HepG2 (cell line): ENCODE data around the gene PAMR1. TPM values are rescaled to one million over a fixed set of nuclear protein-coding genes. Genes with fewer than 3 reads are reported as not detected.

ENCODE experiments used
- ATAC-seq: fragments of 200-7000 bp; cut with Tn5 transposase; 3 replicates; pipeline ENCODE4 v1.9.1; 2020; ENCODE audit warnings: mild to moderate bottlenecking, moderate library complexity
- BruUV-seq: library from RNA; stranded (reverse); fragments of 400-500 nt; replicated peaks from 2 replicates; lab custom pipeline; 2021; lab: Mats Ljungman, UMichigan
- CTCF ChIA-PET: fragments of 300-600 bp; formaldehyde crosslinking; extraction: SDS; loops from one replicate; lab custom pipeline; 2021; ENCODE audit warnings: low total read pairs, inconsistent platforms, low intra/inter-chr PET ratio; lab: Yijun Ruan, JAX
- POLR2A ChIA-PET: fragments of 350-600 bp; sonication (Branson Sonifier 250); formaldehyde crosslinking; loops from one replicate; lab custom pipeline; 2020; ENCODE audit warnings: antibody characterized with exemption, inconsistent platforms; lab: Yijun Ruan, JAX
- DNase-seq: peaks from one replicate; pipeline ENCODE4 v3.0.0-alpha.2; 2015; ENCODE audit warnings: low spot score
- FAIRE-seq: peaks from 3 replicates; lab custom pipeline; 2011; peaks lifted over from hg19 to GRCh38; lab: Jason Lieb, UNC
- H2AFZ ChIP-seq: one replicate; pipeline ENCODE4 v1.6.1; 2011; ENCODE audit warnings: low read length, inconsistent platforms
- H3K27ac ChIP-seq: fragments of 300-600 bp; 3 replicates; pipeline ENCODE4 v1.8.0; 2011; ENCODE audit warnings: mixed run types, mild to moderate bottlenecking, mixed read lengths, low read length, inconsistent platforms; ENCODE audit not compliant: insufficient read depth; ENCODE audit errors: extremely low read length
- H3K27me3 ChIP-seq, 2 experiments: fragments of 200-600 bp in 1 of 2; 2 replicates in 1 of 2; 3 replicates in 1 of 2; pipeline versions ENCODE4 v1.6.0 to v1.8.0; 2011; ENCODE audit warnings: low read length in 2 of 2, mild to moderate bottlenecking in 2 of 2, moderate library complexity in 2 of 2, inconsistent platforms in 1 of 2; ENCODE audit not compliant: insufficient read depth in 2 of 2, control insufficient read depth in 1 of 2
- H3K36me3 ChIP-seq, 2 experiments: fragments of 200-600 bp in 1 of 2; replicated peaks in 1 of 2; 2 replicates in 1 of 2; 3 replicates in 1 of 2; pipeline versions ENCODE4 v1.5.1 to v1.8.0; 2011; ENCODE audit warnings: low read length in 2 of 2, inconsistent platforms in 1 of 2; ENCODE audit not compliant: insufficient read depth in 2 of 2, control insufficient read depth in 1 of 2
- H3K4me1 ChIP-seq: 2 replicates; pipeline ENCODE4 v1.5.1; 2012; ENCODE audit warnings: low read length, inconsistent platforms; ENCODE audit not compliant: insufficient read depth
- H3K4me2 ChIP-seq: 2 replicates; pipeline ENCODE4 v1.6.0; 2011; ENCODE audit warnings: low read depth, low read length, inconsistent platforms
- H3K4me3 ChIP-seq, 3 experiments: fragments of 200-600 bp in 1 of 3; sonication (generic), shearing (Covaris generic) in 1 of 3; replicated peaks in 1 of 3; 2 replicates each; pipeline ENCODE4 v1.5.1; 2011 to 2016; ENCODE audit warnings: low read length in 3 of 3, inconsistent platforms in 2 of 3, low read depth in 2 of 3, mild to moderate bottlenecking in 2 of 3, control low read depth in 1 of 3, mixed read lengths in 1 of 3; ENCODE audit not compliant: insufficient read depth in 1 of 3
- H3K79me2 ChIP-seq: one replicate; pipeline ENCODE4 v1.6.1; 2011; ENCODE audit warnings: low read length, inconsistent platforms; ENCODE audit not compliant: insufficient read depth
- H3K9ac ChIP-seq: 2 replicates; pipeline ENCODE4 v1.6.0; 2011; ENCODE audit warnings: mild to moderate bottlenecking, low read depth, low read length, inconsistent platforms; ENCODE audit not compliant: insufficient read depth
- H3K9me3 ChIP-seq: 2 replicates; pipeline ENCODE4 v1.5.1; 2012; ENCODE audit warnings: mild to moderate bottlenecking, low read length
- H4K20me1 ChIP-seq: 2 replicates; pipeline ENCODE4 v1.6.0; 2011; ENCODE audit warnings: inconsistent platforms, mild to moderate bottlenecking, low read length, moderate library complexity; ENCODE audit not compliant: insufficient read depth
- ARNTL ChIP-seq: sonication (generic); formaldehyde crosslinking; IDR thresholded peaks from 2 replicates; pipeline ENCODE4 v1.4.0; 2020; ENCODE audit warnings: mild to moderate bottlenecking, missing genetic modification reagents
- EZH2 ChIP-seq: conservative IDR thresholded peaks from 2 replicates; pipeline ENCODE4 v1.6.1; 2012; ENCODE audit warnings: mild to moderate bottlenecking, low read depth, low read length, moderate library complexity
- HOXA5 ChIP-seq: sonication (generic); formaldehyde crosslinking; IDR thresholded peaks from 2 replicates; pipeline ENCODE4 v1.4.0; 2020; ENCODE audit warnings: missing genetic modification reagents
- KAT2B ChIP-seq: fragments of 150-350 bp; IDR thresholded peaks from 2 replicates; pipeline ENCODE4 v1.6.1; 2014; ENCODE audit warnings: low read depth, low read length, borderline replicate concordance
- MAFG ChIP-seq: sonication (generic); formaldehyde crosslinking; IDR thresholded peaks from 2 replicates; pipeline ENCODE4 v1.5.1; 2020; ENCODE audit warnings: mild to moderate bottlenecking, missing genetic modification reagents
- NR2F1 ChIP-seq, 2 experiments: fragments of 450-650 bp in 1 of 2; formaldehyde crosslinking in 1 of 2; IDR thresholded peaks; 2 replicates each; pipeline versions ENCODE4 v1.5.0 to v1.6.1; 2016 to 2020; ENCODE audit warnings: mild to moderate bottlenecking in 1 of 2, missing compliant biosample characterization in 1 of 2, missing genetic modification reagents in 1 of 2, moderate library complexity in 1 of 2
- TARDBP ChIP-seq: sonication (generic); formaldehyde crosslinking; IDR thresholded peaks from 2 replicates; pipeline ENCODE4 v1.8.0; 2022; ENCODE audit warnings: mild to moderate bottlenecking, missing genetic modification reagents
- ZFP36L2 ChIP-seq: sonication (generic); formaldehyde crosslinking; IDR thresholded peaks from 2 replicates; pipeline ENCODE4 v1.4.0; 2020; ENCODE audit warnings: missing genetic modification reagents
- ZFP90 ChIP-seq: sonication (generic); formaldehyde crosslinking; IDR thresholded peaks from 2 replicates; pipeline ENCODE4 v1.8.0; 2022; ENCODE audit warnings: missing genetic modification reagents, mild to moderate bottlenecking, inconsistent platforms, borderline replicate concordance
- ZKSCAN1 ChIP-seq: fragments of 150-350 bp; IDR thresholded peaks from 2 replicates; pipeline ENCODE4 v1.6.1; 2014; ENCODE audit warnings: low read length
- ZNF776 ChIP-seq: sonication (generic); formaldehyde crosslinking; IDR thresholded peaks from 2 replicates; pipeline ENCODE4 v1.4.0; 2020; ENCODE audit warnings: mild to moderate bottlenecking, missing genetic modification reagents
- ZNF788 ChIP-seq: sonication (generic); formaldehyde crosslinking; IDR thresholded peaks from 2 replicates; pipeline ENCODE4 v1.5.0; 2020; ENCODE audit warnings: mild to moderate bottlenecking, missing genetic modification reagents, borderline replicate concordance
- whole genome bisulfite sequencing: methylation state at CpG from one replicate; pipeline ENCODE4 v1.1.6; 2017; ENCODE audit warnings: low lambda C conversion rate; 5-methylcytosine and 5-hydroxymethylcytosine counted together
- in situ Hi-C: cut with HindIII; loops from 2 replicates; pipeline ENCODE4 v1.10.0; 2017; ENCODE audit warnings: low pct_unique_long_range_greater_than_20kb; ENCODE audit not compliant: extremely low pct_ligation_motif_present
- intact Hi-C: fragments of 100-400 bp; cut with micrococcal nuclease; formaldehyde crosslinking; loops from one replicate; pipeline ENCODE4 v1.10.0; 2022; ENCODE audit not compliant: unreplicated experiment
- polyA plus RNA-seq, 8 experiments: library from polyadenylated mRNA; depleted of rRNA in 3 of 8; stranded (reverse) in 7 of 8; unstranded in 1 of 8; fragments of >200 nt; fragmentation: Illumina TruSeq in 4 of 8; extraction: Trizol in 4 of 8; gene quantifications; 2 replicates each; pipeline versions ENCODE4 v1.2.1 to v1.2.3, GENCODE V29; 2011 to 2016; ENCODE audit warnings: low read depth in 4 of 8, missing spikeins in 1 of 8, mixed read lengths in 1 of 8; ENCODE audit not compliant: insufficient read depth in 1 of 8
- total RNA-seq, 5 experiments: library from RNA; depleted of rRNA; stranded (reverse); fragments of >200 nt; fragmentation: Illumina TruSeq; extraction: Trizol; gene quantifications; 2 replicates each; pipeline ENCODE4 v1.2.3, GENCODE V29; 2016; ENCODE audit warnings: low read depth in 1 of 5
- TF ChIP-seq, protein P1 (sequence below): sonication (generic); formaldehyde crosslinking; IDR thresholded peaks from 2 replicates; pipeline ENCODE4 v1.5.0; 2020; ENCODE audit warnings: mild to moderate bottlenecking, low read depth, missing genetic modification reagents, borderline replicate concordance
- TF ChIP-seq, protein P2 (sequence below): IDR thresholded peaks from 2 replicates; pipeline ENCODE4 v1.6.1; 2016; ENCODE audit warnings: missing compliant biosample characterization, missing genetic modification reagents, borderline replicate concordance
- TF ChIP-seq, protein P3 (sequence below): sonication (generic); formaldehyde crosslinking; IDR thresholded peaks from 2 replicates; pipeline ENCODE4 v1.4.0; 2020; ENCODE audit warnings: missing genetic modification reagents, borderline replicate concordance

Gene PAMR1
- total and polyA plus RNA-seq, 2 of the 13 experiments (the other 11 are each of a cell fraction or from before 2014, with no cell fraction given): not detected

DNA sequence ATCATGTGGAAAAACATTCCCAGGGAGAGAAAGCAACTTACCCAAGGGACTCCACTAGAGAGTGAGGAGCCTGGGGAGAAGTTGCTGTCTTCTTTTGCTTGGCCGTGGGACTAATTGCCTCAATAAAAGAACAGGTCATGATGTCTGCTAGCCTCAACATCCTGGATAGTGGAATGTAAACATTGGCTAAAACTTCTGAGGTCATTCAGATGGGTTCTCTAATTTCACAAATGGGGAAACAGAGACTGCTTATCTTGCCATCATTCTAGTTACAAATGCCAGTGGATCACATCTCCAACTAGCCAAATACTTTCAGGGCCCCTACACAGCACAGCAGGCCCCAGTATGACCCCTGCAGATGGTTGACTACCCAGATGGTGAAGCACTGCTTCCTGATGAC, 28.4 kb upstream of the PAMR1 start (continued):
- TF ChIP-seq ZKSCAN1 (no peak), ZFP36L2 (CRISPR knock-in tag) (no peak), ZNF788 (CRISPR knock-in tag) (no peak), MAFG (CRISPR knock-in tag) (no peak), ZNF776 (CRISPR knock-in tag) (no peak), NR2F1 (CRISPR knock-in tag; IDR thresholded peaks at IDR 0.05) (no peak), TARDBP (CRISPR knock-in tag) (no peak), ZFP90 (CRISPR knock-in tag) (no peak), HOXA5 (CRISPR knock-in tag) (no peak)

DNA sequence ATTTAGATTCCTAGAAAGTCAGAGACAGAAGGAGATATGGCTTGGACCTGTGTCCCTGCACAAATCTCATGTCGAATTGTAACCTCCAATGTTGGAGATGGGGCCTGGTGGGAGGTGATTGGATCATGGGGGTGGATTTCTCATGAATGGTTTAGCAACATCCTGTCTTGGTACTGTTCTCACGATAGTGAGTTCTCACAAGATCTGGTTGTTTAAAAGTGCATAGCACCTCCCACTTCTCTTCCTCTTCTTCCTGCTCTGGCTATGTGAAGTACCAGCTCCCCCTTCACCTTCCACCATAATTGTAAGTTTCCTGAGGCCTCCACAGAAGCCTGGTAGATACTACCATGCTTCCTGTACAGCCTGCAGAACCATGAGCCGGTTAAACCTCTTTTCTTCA, 27.6 kb upstream of the PAMR1 start:
- intact Hi-C loops (no loop called here), in situ Hi-C loops (no loop called here)
- Histone ChIP-seq H3K4me1 (no peaks in the 10 kb centered on the region), H3K27ac (no peak overlapping the region), H3K4me2 (no peak overlapping the region), H3K4me3 (no peak overlapping the region), H3K9ac (no peak overlapping the region), H3K9me3 (no peaks in the 10 kb centered on the region), H3K27me3 (peaks cover 0 to 24% of the 10 kb centered on the region in 2 experiments; a peak in 3 of 5 replicates), H4K20me1 (no peaks in the 10 kb centered on the region), H3K36me3 (no peaks in the 10 kb centered on the region), H3K79me2 (no peaks in the 10 kb centered on the region), H2AFZ (no peak overlapping the region)
- TF ChIP-seq, protein P1, sequence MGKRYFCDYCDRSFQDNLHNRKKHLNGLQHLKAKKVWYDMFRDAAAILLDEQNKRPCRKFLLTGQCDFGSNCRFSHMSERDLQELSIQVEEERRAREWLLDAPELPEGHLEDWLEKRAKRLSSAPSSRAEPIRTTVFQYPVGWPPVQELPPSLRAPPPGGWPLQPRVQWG: no peak
- no peak for TF ChIP-seq ARNTL (CRISPR knock-in tag)
- no peak for TF ChIP-seq ZNF776 (CRISPR knock-in tag)
- TF ChIP-seq, protein P2, sequence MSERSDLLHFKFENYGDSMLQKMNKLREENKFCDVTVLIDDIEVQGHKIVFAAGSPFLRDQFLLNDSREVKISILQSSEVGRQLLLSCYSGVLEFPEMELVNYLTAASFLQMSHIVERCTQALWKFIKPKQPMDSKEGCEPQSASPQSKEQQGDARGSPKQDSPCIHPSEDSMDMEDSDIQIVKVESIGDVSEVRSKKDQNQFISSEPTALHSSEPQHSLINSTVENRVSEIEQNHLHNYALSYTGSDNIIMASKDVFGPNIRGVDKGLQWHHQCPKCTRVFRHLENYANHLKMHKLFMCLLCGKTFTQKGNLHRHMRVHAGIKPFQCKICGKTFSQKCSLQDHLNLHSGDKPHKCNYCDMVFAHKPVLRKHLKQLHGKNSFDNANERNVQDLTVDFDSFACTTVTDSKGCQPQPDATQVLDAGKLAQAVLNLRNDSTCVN: no peak
- TF ChIP-seq EZH2: no peak
- TF ChIP-seq KAT2B: no peak
- TF ChIP-seq, protein P3, sequence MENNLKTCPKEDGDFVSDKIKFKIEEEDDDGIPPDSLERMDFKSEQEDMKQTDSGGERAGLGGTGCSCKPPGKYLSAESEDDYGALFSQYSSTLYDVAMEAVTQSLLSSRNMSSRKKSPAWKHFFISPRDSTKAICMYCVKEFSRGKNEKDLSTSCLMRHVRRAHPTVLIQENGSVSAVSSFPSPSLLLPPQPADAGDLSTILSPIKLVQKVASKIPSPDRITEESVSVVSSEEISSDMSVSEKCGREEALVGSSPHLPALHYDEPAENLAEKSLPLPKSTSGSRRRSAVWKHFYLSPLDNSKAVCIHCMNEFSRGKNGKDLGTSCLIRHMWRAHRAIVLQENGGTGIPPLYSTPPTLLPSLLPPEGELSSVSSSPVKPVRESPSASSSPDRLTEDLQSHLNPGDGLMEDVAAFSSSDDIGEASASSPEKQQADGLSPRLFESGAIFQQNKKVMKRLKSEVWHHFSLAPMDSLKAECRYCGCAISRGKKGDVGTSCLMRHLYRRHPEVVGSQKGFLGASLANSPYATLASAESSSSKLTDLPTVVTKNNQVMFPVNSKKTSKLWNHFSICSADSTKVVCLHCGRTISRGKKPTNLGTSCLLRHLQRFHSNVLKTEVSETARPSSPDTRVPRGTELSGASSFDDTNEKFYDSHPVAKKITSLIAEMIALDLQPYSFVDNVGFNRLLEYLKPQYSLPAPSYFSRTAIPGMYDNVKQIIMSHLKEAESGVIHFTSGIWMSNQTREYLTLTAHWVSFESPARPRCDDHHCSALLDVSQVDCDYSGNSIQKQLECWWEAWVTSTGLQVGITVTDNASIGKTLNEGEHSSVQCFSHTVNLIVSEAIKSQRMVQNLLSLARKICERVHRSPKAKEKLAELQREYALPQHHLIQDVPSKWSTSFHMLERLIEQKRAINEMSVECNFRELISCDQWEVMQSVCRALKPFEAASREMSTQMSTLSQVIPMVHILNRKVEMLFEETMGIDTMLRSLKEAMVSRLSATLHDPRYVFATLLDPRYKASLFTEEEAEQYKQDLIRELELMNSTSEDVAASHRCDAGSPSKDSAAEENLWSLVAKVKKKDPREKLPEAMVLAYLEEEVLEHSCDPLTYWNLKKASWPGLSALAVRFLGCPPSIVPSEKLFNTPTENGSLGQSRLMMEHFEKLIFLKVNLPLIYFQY (CRISPR knock-in tag): no peak
- 19% methylated on average over 3 of the region's 3 CpGs for WGBS
- CTCF ChIA-PET: no interaction called here
- no TSS peak for BruUV-seq
- no peak for ATAC-seq
- POLR2A ChIA-PET: no interaction called here
- DNase-seq: no peak
- no peak for FAIRE-seq
